Loucy (cell line): Measurements from ENCODE around the gene CCL26.

Source experiments
- EZH2phosphoT487 ChIP-seq: fragments of 200-600 bp; IDR thresholded peaks from 2 replicates; pipeline ENCODE4 v1.6.1; 2018; ENCODE audit warnings: antibody characterized with exemption, mild to moderate bottlenecking, moderate library complexity, borderline replicate concordance
- TF ChIP-seq, protein P1 (sequence below): fragments of 200-600 bp; sonication (generic); conservative IDR thresholded peaks from 2 replicates; pipeline ENCODE4 v1.5.1; 2014; ENCODE audit warnings: mild to moderate bottlenecking, antibody characterized with exemption, low read length

DNA sequence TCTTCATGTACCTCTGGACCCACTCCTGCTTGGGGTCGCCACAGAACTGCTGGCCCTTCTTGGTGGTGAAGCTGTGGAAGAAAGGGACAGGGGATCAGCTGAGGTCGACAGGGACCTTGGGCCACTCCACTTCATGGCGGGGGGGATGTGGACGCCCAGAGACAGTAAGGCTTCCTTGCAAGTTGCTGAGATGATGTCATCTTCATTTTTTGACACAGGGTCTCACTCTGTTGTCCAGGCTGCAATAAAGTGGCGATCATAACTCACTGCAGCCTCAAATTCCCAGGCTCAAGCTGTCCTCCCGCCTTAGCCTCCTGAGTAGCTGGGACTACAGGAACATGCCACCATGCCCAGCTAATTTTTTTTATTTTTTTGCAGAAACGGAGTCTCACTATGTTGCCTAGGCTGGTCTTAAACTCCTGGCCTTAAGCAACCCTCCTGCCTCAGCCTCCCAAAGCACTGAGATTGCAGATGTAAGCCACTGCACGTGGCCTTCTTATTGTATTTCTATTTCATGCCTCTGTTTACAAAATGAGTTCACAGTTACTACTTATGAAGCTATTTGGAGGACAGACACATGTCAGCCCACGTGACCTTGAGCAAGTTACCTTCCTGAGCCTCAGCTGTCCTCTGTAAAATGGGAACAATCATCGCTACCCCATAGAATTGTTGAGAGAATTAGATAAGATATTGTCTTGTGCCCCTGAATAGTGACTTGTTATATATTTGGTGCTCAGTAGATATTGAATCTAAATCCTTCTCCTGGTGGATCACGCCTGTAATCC is 40.1 kb upstream of the CCL26 start:
- TF ChIP-seq, protein P1, sequence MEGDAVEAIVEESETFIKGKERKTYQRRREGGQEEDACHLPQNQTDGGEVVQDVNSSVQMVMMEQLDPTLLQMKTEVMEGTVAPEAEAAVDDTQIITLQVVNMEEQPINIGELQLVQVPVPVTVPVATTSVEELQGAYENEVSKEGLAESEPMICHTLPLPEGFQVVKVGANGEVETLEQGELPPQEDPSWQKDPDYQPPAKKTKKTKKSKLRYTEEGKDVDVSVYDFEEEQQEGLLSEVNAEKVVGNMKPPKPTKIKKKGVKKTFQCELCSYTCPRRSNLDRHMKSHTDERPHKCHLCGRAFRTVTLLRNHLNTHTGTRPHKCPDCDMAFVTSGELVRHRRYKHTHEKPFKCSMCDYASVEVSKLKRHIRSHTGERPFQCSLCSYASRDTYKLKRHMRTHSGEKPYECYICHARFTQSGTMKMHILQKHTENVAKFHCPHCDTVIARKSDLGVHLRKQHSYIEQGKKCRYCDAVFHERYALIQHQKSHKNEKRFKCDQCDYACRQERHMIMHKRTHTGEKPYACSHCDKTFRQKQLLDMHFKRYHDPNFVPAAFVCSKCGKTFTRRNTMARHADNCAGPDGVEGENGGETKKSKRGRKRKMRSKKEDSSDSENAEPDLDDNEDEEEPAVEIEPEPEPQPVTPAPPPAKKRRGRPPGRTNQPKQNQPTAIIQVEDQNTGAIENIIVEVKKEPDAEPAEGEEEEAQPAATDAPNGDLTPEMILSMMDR = no peak
- no peak for TF ChIP-seq EZH2phosphoT487
